Superior temporal gyrus (tissue), 1 donor: ENCODE results near the gene AFTPH.
A peak's percentile ranks its signal among the peaks of the same experiment; 100 is the strongest.
"Not testable (repeated sequence)": the region's sequence is repeated elsewhere in the genome, so short reads cannot be mapped to it uniquely, and the experiment has no call there.

Experiments used
- DNase-seq: peaks from one replicate; pipeline ENCODE4 v3.0.0-alpha.2; 2016; ENCODE audit errors: extremely low spot score

The AFTPH gene

DNA sequence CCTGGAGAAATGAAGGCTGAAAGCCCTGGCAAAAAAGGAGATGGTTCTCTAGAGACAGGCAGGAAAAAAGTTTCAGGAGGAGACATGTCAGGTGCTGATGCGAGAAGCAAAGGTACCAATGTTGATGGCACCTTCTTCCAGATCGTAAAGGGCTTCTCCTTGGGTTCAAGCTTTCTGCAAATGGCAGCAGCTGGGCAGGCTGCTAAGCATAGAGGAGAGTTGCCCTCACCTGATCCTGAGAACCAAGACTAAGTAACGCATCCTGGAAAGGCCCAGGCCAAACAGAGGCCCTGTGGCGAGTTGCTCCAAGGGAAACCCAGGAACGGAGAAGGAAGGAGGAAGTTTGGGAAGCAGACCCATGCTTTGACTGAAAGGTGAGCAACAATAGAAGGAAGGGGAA, 23.6 kb upstream of the AFTPH start:
- no peak for DNase-seq

DNA sequence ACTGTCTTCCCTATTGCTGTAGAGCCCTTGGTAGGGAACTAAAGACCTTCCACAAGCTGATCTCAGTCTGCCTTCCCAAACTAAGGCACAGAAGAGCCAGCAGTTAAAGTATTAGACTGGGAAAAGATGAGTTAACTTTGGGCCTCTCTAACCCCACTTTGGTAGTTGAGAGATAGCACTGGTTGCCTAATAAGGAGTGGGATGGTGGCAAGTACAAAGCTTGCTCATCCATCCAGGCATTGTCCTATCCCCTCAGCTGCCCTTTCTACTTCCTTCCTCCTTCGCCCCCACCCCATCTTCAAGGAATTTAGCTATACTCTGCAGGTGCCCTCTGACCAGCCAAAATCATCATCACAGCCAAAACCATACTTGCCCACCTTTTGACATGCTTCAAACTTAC, 22.2 kb upstream of the AFTPH start:
- DNase-seq: no peak

DNA sequence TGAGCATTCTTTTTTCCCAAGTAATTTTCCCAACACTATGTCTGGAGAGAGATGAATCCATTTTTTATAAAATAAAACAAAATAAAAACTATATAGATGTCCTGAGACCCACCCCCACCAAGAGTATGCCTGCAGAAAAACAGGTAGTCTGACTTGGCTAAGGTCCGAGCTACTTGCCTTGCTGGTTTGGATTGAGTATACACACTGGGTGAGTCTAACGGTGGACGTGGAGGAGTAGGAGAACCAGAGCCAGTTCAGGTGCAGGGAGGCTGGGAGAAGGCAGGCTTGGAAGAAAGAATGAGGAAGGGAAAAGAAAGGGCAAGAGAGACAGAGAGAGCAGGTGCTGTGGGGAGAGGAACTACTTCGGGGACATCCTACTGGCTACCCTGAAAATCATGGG, 21.3 kb upstream of the AFTPH start:
- DNase-seq: no peak

DNA sequence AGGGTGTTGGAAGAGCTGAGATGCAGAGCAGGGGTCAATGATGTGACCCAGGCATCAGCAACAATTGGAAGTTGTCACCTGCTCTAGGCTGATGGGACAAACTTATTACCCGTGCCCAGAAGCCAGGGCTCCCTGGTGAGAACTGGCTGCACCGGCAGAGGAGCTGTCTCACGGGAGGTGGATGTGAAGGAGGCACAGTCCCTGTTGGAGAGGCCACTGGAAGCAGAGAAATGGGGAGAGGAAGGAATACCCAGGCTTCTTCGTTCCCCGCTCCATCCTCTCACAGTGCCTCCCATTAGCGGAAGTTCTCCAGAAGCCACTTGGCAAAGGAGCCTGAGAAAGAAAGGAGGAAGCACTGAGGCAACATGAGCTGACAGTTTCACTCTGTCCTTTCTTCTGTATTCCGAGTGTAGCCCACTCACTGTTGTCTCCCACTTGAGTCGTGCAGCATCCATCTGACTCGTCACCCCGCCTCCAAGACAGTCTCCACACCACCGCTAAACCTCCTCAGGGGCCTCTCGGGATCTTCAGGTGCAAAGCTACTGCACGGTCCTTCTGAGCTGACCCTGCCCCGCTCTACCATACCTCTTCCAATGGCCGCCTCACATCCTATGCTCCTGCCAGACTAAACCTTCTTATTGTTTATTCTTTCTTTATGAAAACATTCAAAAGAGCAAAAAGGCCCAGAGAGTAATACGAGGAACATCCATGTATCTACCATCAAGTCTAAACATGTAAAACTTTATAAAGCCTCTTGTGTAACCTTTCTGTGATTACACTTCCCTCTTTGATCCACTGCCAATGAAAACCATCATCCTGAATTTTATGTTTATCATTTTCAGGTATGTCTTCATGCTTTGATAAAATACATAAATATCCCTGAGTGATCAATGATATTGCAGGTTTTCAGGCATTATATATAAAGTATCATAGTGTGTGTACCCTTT, 19.1 kb upstream of the AFTPH start:
- DNase-seq: peak; percentile 24

DNA sequence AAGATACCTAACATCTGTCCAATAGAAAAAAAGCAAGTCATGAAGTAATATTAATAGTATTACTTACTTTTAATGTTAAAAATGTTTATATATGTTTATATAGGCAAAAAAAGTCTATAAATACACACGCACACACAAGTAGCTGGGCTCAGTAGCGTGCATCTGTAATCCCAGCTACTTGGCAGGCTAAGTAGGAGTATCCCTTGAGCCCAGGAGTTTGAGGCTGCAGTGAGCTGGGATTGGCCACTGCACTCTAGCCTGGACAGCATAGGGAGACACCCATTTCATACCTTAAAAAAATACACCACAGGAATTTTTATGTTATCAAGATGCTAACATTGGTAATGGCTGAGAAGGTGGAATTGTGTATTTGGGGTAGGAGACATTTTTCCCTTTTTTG, 17.4 kb upstream of the AFTPH start:
- DNase-seq: no peak

DNA sequence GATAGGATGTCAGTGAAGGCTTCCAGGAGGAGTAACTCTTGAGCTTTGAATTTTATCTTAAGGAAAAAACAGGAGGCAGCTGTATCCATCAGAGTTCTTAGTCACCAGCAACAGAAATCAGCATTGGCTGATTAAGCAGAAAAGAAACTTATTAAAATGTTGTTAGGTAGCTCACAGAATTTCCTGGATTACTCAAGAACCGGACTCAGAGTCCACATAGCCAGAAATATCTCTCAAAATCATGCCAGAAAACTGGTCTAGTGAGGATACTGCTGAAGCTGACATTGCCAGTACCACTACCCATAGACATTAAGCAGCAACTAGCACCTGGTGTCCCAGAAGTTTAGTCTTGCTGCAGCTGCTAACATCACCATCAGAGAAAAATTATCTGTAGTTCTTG, 10.1 kb upstream of the AFTPH start:
- no peak for DNase-seq

DNA sequence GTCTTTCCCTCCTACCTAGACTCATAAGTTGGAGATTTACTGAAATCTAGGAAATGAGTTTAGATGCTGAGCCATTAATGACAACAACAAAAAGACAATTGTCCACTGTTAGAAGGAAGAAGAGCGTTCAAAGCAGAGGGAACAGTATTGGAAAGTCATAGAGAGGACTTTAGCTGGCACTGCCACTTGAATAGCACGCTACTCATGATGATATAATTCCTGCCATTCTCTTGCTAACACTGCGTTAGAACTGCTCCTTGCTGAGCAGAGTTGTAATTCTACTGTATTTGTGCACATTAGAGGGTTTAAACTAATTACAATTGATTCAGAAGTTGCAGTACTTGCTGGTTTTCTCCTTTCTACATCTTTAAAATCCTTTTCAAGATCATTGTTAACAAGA, 9.0 kb upstream of the AFTPH start:
- peak; percentile 65 for DNase-seq

DNA sequence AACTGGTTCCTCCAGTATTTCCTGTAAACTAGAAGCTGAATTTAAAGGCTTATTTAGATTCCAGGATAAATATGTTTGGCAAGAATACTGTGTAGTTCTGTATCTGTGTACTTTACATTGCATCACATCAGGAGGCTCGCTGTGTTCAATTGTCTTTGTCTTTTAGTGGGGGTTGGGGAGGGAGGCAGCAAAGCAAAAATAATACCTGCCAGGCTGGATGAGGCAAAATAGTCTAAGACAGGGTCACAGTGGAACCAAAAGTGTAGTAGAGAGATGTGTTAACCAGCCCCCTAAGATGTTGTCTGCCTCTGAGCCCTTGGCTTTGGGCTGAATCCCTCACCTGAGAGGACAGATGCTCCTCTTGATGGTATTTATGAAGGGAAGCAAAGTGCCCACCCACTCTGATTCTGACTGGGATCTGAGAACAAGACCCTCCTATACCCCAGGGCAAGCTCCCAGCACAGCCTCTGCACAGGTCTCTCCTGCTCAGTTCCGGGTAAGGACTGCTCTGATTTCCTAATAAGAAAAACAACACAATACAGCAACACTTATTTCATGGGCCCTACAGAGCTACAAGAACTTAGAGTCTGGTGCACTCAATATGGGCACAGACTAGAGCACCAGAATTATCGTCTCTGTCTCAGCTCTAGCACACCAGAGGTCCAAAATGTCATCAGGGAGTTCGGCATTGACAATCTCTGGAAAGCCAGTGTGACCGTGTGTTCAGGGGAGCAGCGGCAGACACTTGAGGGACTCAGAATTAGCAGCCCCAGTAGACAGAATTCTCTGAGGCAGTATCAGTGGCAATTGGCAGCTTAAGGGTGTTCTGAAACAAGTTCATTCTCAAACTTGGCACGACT, 7.2 kb upstream of the AFTPH start:
- no peak for DNase-seq

DNA sequence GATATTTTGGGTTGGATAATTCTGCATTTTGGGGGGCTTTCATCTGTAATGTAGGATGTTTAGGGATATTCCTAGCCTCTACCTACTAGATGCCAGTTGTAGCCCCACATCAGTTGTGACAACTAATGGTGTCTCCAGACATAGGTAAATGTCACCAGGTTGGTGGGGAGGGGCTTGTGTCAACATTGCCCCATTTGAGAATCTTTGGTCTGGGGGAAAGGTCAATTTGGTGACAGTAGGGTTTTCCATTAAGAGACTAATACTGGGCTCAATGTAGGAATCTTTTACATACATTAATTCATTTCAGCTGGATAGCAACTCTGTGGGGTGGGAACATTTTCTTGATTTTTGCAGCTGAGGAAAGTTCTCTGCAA, 6.6 kb upstream of the AFTPH start:
- DNase-seq: no peak

DNA sequence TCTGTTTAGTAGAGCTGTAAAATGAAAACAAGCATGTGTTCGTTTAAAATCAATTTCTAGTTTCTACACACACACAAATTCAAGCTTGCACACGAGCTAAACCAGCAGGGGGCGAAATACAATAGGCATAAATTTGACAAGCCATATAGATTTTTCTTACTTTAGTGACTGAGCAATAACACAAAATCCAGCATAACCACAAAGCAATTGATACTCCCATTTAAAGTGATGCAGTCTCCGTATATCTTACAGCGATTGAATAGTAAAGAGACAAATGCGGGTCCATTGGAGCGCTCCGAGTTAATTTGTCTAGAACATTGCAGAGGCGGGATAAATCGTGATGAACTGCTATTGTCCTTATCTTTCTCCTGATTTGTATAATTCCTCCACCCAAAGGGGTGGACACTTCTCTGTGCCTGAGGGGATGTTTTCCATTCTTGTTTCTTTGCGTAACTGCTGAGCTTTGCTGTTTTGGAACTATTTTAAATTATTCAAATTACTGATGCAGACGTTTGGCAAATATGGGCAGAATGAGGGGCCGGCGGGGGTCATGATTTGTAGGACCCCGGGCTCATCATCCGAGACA, 1.2 kb upstream of the AFTPH start:
- peak; percentile 98 for DNase-seq

DNA sequence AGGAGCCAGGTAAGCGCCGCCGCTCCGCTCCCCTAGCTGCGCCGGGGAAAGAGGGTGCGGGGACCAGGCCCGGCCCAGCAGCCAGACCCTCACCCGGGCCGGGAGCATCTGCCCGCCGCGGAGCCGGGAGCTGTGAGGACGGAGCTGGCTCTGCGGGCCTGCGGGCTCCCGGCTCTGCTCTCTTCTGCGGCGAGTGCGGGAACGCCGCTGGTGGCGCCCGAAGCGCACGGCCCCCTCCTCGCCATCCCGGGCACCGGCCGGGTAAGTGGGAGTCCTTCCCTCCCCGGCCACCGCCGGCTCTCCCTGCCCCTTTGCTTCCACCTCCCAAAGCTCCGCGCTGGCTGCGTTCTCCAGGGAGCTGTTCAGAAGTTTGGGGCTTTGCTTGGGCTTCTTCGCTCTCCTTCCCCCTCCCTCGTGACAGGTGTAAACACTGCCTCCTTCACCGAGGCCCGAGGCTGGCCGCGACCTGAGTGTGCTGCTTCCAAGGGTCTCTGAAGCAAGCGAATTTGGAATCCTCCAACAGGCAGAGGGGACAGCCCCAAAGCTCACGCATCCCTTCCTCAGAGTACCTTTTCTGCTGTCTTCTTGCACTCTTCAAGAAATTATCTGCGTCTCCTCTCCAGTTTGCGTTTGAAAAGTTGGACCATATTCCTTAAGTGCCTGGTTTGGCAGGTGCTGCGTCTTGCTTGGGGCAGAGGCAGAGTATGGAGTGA, 632 bp downstream of the AFTPH start:
- DNase-seq: no peak

DNA sequence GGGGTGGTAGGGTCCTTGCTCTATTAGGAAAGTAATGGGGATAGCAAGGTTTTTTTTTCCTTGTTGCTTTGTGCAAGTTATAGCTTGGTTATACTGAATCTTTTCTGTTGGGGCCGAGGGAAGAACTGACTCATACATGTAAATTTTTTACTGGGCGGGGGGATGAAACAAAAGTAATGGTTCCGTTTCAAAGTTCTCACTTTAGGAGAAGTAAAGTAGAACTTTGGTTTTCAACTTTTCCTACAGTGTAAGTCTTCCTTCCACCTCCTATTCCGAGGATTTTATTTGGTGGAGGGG, 1.1 kb downstream of the AFTPH start:
- no peak for DNase-seq

DNA sequence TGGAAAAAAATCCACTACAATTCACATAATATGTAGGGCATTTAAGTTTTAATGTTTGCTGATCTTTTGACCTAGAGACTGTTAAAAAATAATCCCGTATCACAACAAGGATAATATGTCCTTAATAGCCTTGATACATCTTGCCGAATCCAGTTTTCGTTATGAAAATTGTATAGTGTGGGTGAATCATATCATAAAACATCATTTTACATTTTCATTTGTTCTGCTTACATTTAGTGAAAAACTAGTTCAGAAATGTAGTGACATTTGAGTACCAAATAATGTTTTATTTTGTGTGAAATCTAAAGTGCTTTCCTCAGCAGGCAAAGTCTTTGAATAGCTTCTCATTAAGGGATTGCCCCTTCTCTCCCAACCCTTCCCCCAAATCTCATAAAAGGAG, 1.9 kb downstream of the AFTPH start:
- no peak for DNase-seq

DNA sequence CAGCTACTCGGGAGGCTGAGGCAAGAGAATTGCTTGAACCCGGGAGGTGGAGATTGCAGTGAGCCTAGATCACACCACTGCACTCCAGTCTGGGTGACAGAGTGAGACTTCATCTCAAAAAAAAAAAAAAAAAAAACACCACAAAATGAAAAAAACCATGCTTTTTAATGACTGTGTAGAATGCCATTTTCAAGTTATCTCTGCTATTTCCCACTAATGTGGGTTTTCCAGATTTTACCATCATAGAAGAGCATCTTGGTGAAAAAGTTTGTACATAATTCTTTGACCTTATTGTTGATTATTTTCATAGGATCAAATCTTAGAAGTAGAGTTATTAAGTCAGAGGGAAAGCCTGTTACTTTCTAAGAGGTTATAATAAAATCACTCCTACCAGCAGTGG, 6.8 kb downstream of the AFTPH start:
- not testable (repeated sequence) for DNase-seq

DNA sequence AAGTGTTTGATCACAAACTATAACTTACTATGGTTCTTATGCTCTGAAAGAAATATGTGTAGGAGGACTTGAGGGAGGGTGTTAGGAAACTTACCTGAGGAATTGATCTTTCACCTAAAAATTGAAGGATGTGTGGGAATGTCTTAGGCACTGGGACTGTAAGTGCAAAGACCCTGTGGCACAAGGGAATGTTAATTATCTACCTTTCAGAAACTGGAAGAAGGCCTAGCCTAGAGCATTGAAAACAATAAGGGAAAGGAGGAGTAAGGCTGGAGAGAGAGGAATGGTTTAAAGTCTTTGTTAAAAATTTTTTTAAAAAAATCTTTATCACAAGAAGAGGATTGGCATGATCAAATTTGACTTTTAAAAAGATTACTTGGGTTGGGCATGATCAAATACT, 7.9 kb downstream of the AFTPH start:
- no peak for DNase-seq

DNA sequence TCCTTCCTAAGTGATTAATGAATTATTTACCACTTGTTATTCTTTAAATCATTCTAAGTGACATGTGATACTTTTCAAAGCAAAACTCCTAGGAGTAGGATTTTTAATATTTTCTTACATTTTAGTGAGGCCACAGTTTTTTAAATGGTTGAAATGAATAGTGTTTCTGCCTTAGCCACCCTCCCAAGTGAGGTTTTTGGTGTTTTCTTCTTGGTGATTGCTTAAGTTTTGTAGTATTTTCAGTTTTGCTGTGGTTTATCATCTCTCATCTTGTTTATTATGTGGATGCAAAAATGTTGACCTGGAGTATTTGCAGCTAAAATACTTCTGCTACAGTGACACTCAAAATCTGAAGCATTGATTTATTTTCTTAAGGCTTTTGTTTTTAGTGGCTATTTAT, 9.8 kb downstream of the AFTPH start:
- DNase-seq: no peak

DNA sequence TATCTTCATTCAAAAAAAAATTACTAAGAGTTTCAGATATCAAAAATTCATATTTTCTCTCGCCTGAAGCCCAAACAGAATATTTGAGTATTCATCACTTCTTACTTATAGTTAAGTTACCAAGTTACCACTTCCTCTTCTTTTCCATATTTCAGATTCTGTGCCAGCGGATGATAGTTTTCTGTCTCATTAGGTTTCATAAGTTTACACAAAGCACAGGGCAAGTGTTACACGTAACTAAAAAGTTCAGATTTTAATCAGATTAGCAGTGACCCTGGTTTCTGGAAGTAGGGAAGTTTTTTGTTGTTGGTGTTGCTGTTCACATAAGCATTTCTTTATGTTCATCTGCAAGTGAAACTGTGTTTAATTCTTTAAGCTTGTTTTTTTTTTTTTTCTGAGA, 10.2 kb downstream of the AFTPH start:
- DNase-seq: no peak

DNA sequence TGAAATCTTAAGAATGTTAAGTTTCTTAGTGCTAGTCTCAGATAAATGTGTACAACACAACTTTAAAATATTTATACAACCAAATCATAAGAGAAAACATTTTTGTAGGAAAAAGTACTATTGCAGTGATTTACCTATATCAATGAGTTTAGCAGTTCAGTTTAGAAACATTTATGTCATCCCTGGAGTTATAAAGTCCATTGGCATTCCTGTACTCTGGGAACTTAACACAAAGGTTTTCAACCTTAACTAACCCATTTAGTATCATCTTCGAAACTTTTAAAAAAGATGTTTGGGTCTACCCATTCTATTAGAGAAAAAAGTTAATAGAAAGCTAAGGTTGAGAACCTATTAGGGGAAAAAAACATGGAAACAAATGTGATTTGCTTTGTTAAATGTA, 10.9 kb downstream of the AFTPH start:
- no peak for DNase-seq

DNA sequence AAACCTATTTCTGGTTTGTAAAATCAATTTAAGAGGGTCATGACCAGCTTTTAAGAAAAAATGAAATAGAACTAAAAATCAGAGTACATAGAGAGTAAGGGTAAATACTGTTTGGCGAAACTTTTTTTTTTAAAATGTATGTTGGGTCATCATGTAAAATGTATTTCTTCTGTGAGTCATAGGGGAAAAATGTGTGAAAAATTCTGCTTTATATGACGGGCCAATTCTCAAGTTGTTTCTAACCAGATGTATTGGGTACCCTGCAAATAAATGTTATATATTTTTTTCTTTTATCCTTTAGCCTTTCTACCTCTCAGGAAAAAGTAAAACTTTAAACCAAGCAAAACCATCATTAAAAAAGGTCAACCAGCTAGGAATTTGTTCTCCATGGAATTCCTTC, 13.9 kb downstream of the AFTPH start:
- no peak for DNase-seq

DNA sequence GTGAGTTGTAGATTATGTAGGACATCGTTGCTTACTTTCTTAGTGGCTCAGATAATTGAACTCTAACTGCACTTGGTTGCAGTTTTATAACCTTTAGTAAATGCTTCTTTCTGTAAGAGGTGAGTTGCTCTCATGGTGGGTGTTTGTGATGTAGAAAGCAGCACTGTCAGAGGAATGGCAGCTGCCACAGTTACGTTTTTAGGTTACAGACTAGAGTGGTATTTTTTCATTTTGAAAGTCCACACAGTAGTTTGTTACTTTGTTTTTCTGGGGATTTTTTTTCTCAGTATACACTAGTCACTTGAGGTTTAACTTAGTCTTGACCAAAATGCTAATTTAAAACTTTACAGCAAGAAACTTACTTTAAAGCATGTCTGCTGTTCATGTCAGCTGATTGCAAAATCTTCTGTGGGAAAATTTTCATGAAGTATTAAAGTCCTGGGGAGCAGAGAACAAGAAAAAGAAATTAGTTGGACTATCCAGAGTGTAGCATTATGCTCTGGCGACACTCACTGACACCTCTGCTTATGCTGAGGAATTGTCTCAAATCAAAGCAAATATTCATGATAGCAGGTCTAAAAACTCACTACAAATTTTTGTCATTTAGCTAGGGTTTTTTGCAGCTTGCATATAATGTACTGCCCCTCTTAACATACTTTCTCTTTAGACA, 14.8 kb downstream of the AFTPH start:
- no peak for DNase-seq

DNA sequence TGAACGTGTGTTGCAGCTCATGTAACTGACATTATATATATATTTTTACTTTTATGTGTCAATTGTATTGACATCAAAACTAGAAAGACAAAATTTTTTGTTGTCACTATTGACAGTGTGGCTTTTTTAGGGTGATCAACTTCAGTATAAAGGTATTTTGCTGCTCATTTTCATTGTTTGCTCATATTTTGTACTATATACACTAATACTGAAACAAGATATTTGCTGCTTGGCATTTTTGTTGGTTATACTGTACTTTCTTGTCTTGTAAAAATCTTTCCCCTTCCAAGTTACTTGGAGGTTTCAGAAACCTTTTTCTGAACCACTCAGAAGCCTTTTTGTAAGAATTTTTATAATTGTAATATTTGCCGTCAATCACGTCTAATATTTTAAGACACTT, 16.5 kb downstream of the AFTPH start:
- no peak for DNase-seq

DNA sequence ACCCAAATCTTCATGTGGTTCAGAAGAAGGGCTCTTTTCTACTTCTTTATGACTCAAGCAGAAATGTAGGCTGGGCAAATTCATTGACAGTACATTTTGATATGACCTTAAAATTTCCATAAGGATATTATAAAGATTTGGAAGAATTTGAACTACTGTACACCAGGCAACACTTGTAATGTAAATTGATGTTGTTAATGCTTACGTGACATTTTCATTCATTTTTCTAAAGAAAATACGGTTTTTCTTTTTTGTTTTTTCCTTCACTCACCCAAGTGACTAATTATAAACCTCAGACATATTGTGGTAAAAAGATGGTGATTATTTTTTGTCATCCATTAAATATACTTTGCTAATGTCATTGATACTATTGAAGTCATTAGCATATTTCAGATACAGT, 17.4 kb downstream of the AFTPH start:
- no peak for DNase-seq
